HepG2 (cell line): ENCODE results near the gene LYPLA2. TPM values are rescaled to one million over a fixed set of nuclear protein-coding genes. Genes with fewer than 3 reads are reported as not detected.
A peak's percentile ranks its signal among the peaks of the same experiment; 100 is the strongest.

Experiments
- BRCA1 ChIP-seq: sonication (generic); formaldehyde crosslinking; IDR thresholded peaks from 2 replicates; pipeline ENCODE4 v1.4.0; 2020; ENCODE audit warnings: missing genetic modification reagents
- ETV5 ChIP-seq: IDR thresholded peaks from 2 replicates; pipeline ENCODE4 v1.6.1; 2018; ENCODE audit warnings: missing biosample characterization, missing genetic modification reagents, inconsistent platforms, borderline replicate concordance
- HOXA5 ChIP-seq: sonication (generic); formaldehyde crosslinking; IDR thresholded peaks from 2 replicates; pipeline ENCODE4 v1.4.0; 2020; ENCODE audit warnings: missing genetic modification reagents
- IKZF4 ChIP-seq: sonication (generic); formaldehyde crosslinking; IDR thresholded peaks from 2 replicates; pipeline ENCODE4 v1.5.1; 2020; ENCODE audit warnings: borderline replicate concordance, mild to moderate bottlenecking, low read depth, missing genetic modification reagents; ENCODE audit errors: not compliant biosample characterization
- PREB ChIP-seq: sonication (generic); formaldehyde crosslinking; IDR thresholded peaks from 2 replicates; pipeline ENCODE4 v1.4.0; 2020; ENCODE audit warnings: missing genetic modification reagents
- RBM39 ChIP-seq: fragments of 200-400 bp; formaldehyde crosslinking; IDR thresholded peaks from one replicate; pipeline ENCODE4 v1.6.1; 2018; ENCODE audit warnings: antibody characterized with exemption, mild to moderate bottlenecking, low read depth, low read length; ENCODE audit not compliant: poor library complexity, severe bottlenecking
- RERE ChIP-seq: IDR thresholded peaks from 2 replicates; pipeline ENCODE4 v1.6.1; 2016; ENCODE audit warnings: low read depth, missing genetic modification reagents, missing compliant biosample characterization
- TAF15 ChIP-seq: fragments of 200-400 bp; formaldehyde crosslinking; IDR thresholded peaks from one replicate; pipeline ENCODE4 v1.6.1; 2018; ENCODE audit warnings: mild to moderate bottlenecking, low read depth, low read length; ENCODE audit not compliant: poor library complexity, severe bottlenecking
- TFAP4 ChIP-seq: sonication (generic); IDR thresholded peaks from 2 replicates; pipeline ENCODE4 v1.6.1; 2016; ENCODE audit warnings: low read depth, borderline replicate concordance
- THRA ChIP-seq: sonication (generic); formaldehyde crosslinking; IDR thresholded peaks from 2 replicates; pipeline ENCODE4 v1.4.0; 2020; ENCODE audit warnings: missing genetic modification reagents, borderline replicate concordance
- YEATS2 ChIP-seq: sonication (generic); formaldehyde crosslinking; IDR thresholded peaks from 2 replicates; pipeline ENCODE4 v1.4.0; 2020; ENCODE audit warnings: missing genetic modification reagents, borderline replicate concordance
- ZKSCAN8 ChIP-seq: IDR thresholded peaks from 2 replicates; pipeline ENCODE4 v1.6.1; 2016; ENCODE audit warnings: borderline replicate concordance, missing genetic modification reagents, missing compliant biosample characterization
- ZNF160 ChIP-seq: sonication (generic); formaldehyde crosslinking; IDR thresholded peaks from 2 replicates; pipeline ENCODE4 v1.8.0; 2022; ENCODE audit warnings: mild to moderate bottlenecking, inconsistent platforms, missing genetic modification reagents
- ZNF672 ChIP-seq: sonication (generic); formaldehyde crosslinking; IDR thresholded peaks from 2 replicates; pipeline ENCODE4 v1.8.1; 2022; ENCODE audit warnings: missing genetic modification reagents
- ZNF709 ChIP-seq: sonication (generic); formaldehyde crosslinking; IDR thresholded peaks from 2 replicates; pipeline ENCODE4 v1.5.0; 2020; ENCODE audit warnings: mild to moderate bottlenecking, missing genetic modification reagents
- ZXDC ChIP-seq: sonication (generic); formaldehyde crosslinking; IDR thresholded peaks from 2 replicates; pipeline ENCODE4 v1.5.0; 2020; ENCODE audit warnings: mild to moderate bottlenecking, missing genetic modification reagents
- polyA plus RNA-seq, 8 experiments: library from polyadenylated mRNA; depleted of rRNA in 3 of 8; stranded (reverse) in 7 of 8; unstranded in 1 of 8; fragments of >200 nt; fragmentation: Illumina TruSeq in 4 of 8; extraction: Trizol in 4 of 8; gene quantifications; 2 replicates each; pipeline versions ENCODE4 v1.2.1 to v1.2.3, GENCODE V29; 2011 to 2016; ENCODE audit warnings: low read depth in 4 of 8, missing spikeins in 1 of 8, mixed read lengths in 1 of 8; ENCODE audit not compliant: insufficient read depth in 1 of 8
- total RNA-seq, 5 experiments: library from RNA; depleted of rRNA; stranded (reverse); fragments of >200 nt; fragmentation: Illumina TruSeq; extraction: Trizol; gene quantifications; 2 replicates each; pipeline ENCODE4 v1.2.3, GENCODE V29; 2016; ENCODE audit warnings: low read depth in 1 of 5

The LYPLA2 gene
- total and polyA plus RNA-seq, 2 of the 13 experiments (the other 11 are each of a cell fraction or from before 2014, with no cell fraction given), result 72.1 to 73.2 TPM

- TF ChIP-seq ZNF160 (CRISPR knock-in tag) (no peak), BRCA1 (CRISPR knock-in tag) (no peak), ZNF672 (CRISPR knock-in tag) (no peak), ZNF709 (no peak), ETV5 (no peak), THRA (CRISPR knock-in tag) (peak; percentile 36; the same call in 1 of the 2 replicates), TFAP4 (no peak), ZXDC (CRISPR knock-in tag) (no peak), RERE (CRISPR knock-in tag) (no peak), YEATS2 (CRISPR knock-in tag) (peak; percentile 53; the same call in 1 of the 2 replicates), RBM39 (no peak), PREB (CRISPR knock-in tag) (no peak), IKZF4 (no peak), TAF15 (no peak), ZKSCAN8 (no peak), HOXA5 (CRISPR knock-in tag) (no peak)
- TF ChIP-seq, all 625 proteins: peak for 36
Observed at GRCh38 chr1:23772049-23772853, 18.7 kb upstream of the LYPLA2 start (continued).
